HG03060 (cell line): ENCODE results near the gene ZNF26.
"Not testable (repeated sequence)": the region's sequence is repeated elsewhere in the genome, so short reads cannot be mapped to it uniquely, and the experiment has no call there.

Experiments used
- ATAC-seq: cut with Tn5 transposase; IDR thresholded peaks from one replicate; pipeline ENCODE4 v1.9.1; 2021; ENCODE audit warnings: low read depth, moderate number of reproducible peaks; ENCODE audit not compliant: unreplicated experiment

The ZNF26 gene, protein sequence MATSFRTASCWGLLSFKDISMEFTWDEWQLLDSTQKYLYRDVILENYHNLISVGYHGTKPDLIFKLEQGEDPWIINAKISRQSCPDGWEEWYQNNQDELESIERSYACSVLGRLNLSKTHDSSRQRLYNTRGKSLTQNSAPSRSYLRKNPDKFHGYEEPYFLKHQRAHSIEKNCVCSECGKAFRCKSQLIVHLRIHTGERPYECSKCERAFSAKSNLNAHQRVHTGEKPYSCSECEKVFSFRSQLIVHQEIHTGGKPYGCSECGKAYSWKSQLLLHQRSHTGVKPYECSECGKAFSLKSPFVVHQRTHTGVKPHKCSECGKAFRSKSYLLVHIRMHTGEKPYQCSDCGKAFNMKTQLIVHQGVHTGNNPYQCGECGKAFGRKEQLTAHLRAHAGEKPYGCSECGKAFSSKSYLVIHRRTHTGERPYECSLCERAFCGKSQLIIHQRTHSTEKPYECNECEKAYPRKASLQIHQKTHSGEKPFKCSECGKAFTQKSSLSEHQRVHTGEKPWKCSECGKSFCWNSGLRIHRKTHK

DNA sequence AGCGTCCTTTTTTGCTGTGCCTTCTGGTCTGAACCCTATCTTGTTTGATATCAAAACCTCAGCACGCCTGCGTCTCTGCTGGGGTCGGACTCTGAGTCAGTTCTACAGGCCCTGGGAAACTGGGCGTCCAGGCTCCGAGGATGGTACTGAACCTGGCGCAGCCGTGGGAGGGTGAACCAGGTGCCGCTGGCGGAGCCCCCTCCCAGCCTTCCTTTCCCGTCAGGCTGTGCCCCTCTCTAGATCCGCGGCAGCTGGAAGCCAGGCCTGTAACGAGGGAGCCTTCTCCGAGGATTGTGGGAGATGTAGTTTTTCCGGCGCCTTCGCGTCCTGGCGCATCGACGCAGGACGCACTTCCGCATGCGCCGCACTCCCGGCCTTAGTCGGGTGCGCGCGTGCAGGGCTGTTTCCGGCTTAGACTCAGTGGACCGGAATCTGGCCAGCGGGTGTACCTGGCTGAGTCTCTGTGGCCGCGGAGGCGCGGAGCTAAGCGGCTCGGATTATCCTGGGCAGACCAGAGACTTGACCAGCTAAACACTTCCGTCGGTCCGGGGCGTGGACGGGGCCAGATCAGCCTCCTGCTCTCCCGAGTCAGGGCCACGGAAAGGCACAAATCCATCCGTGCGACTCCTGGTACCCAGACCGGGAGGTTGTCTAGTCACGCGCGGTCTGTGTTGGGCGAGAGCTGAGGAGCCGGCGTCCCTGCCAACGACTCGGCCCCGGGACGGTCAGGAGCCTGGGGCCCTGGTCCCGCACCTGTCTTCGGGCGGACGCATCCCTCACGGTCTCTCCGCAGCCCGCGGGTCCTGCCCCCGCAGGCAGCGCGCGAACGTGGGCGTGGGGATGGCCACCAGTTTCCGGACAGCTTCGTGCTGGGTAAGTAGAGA, at the start of gene ZNF26:
TSS of gene ZNF26 (plus strand) at position 367 of the 884 bp plus-strand sequence. CDS start at position 841, 474 bp downstream.
- ATAC-seq: peak; percentile 93

DNA sequence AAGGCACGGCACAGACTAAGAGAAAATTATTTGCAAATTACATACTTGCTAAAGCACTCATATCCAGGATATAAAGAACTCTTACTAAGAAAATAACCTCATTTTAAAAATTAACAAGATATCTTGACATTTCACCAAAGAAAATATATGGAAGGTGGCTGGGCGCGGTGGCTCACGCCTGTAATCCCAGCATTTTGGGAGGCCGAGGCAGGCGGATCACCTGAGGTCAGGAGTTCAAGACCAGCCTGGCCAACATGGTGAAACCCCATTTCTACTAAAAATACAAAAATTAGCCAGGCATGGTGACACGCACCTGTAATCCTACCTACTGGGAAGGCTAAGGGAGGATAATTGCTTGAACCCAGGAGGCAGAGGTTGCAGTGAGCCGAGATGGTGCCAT, 49.2 kb upstream of the ZNF26 start:
- not testable (repeated sequence) for ATAC-seq

DNA sequence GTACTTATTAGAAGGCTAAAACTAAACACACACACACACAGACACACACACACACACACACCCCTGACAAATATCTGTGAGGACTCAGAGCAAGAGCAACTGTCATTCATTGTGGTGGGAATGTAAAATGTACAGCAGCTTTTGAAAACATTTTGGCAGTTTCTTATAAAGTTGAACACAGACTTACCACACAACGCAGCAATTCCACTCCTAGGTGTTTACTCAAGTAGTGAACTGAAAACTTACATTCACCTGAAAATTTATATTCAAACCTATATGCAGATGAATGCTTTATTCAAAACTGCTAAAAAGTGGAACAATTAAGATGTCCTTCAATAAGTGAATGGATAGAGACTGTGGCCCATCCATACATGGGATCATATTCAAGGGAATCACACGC, 48.7 kb upstream of the ZNF26 start:
- no peak for ATAC-seq

DNA sequence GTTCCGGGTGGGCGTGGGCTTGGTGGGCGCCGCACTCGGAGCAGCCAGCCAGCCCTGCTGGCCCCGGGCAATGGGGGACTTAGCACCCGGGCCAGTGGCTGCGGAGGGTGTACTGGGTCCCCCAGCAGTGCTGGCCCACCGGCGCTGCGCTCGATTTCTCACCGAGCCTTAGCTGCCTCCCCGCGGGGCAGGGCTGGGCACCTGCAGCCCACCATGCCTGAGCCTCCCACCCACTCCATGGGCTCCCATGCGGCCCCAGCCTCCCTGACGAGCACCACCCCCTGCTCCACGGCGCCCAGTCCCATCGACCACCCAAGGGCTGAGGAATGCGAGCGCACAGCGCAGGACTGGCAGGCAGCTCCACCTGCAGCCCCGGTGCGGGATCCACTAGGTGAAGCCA, 47.4 kb upstream of the ZNF26 start:
- not testable (repeated sequence) for ATAC-seq

DNA sequence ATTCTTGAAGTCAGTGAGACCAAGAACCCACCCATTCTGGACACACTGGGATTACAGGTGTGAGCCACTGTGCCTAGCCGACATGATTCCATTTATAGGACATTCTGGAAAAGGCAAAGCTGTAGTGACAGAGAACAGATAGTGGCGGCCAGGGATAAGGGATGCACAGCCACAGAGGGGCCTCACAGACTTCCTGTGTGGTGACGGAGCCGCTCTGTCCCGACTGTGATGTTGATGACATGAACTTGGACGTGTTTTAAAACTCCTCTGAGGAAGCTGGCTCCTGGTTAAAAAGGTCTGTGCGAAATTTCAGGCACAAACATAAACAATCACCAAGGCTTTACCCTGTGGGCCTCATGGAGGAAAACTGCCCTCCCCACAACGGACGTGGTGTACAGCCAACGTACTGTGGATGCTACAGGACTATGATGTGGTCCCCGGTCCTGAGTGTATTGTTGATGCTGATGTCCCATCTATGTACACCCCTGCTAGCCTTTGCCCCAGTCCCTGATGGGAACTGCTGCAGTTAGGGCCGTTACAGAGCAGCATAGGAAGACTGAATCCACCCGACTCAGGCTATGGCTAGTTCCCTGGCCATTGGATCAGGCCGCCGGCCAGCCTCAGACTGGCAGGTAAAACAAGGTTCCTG, 46.0 kb upstream of the ZNF26 start:
- no peak for ATAC-seq

DNA sequence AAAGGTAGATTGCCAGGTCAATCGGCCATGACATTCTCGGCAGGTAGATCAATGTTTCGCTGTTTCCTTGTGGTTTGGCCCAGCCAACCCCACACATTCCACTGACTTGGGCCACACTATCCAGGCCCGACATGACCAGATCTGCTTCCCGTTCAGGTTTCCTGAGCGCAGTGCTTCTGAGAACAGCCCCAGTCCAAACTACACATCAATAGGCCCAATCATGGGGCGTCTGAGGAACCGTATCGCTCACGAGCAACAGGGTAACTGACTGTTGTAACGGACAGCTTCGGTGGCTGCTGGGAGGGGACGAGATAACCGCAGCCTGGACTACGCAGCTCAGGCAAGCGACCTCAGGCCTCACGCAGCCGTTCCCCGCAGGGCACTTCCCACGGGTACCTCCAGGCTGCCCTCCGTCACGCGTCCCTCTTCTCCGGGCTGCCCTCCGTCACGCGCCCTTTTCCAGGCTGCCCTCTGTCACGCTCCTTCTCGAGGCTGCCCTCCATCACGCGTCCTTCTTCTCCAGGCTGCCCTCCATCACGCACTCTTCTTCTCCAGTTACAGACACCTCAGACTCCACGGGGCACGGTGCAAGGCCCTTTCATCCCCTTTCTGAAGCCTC, 44.7 kb upstream of the ZNF26 start:
- no peak for ATAC-seq

DNA sequence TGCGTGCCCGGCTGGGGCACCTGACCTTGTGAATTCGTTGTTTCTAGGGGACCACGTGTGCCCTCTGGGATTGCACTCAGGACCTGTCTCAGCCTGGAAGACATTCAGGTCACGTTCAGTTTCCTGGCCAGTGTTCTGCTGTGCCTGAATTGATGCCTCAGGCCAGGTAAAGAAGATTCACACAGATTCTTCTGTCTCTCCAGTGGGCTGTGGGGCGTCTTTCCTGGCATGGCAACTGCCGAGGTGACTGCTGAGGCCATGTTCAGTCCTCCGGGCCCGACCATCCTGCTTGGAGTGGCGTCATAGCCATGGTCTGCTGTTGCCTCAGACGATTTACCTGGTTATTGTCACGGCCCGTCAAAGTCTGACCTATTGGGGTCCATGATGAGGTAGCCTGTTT, 43.6 kb upstream of the ZNF26 start:
- ATAC-seq: no peak

DNA sequence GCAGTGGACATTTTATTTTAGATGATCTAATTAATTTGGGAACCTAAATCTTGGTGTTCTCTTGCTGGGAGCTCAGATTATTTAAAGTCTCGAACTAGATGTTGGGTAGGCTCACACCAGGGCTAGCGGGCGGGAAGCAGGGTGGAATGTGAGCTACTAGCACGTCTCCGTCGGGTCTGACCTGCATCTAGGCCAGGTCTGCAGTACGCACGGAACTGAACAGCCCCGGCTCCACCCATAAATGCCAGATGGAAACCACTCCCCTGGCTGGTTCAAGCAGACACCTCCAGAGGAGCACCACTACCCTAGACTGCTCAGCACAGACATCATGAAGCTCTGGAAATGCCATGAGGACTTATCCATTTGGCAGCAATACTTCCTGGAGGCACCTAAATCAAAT, 40.4 kb upstream of the ZNF26 start:
- no peak for ATAC-seq

DNA sequence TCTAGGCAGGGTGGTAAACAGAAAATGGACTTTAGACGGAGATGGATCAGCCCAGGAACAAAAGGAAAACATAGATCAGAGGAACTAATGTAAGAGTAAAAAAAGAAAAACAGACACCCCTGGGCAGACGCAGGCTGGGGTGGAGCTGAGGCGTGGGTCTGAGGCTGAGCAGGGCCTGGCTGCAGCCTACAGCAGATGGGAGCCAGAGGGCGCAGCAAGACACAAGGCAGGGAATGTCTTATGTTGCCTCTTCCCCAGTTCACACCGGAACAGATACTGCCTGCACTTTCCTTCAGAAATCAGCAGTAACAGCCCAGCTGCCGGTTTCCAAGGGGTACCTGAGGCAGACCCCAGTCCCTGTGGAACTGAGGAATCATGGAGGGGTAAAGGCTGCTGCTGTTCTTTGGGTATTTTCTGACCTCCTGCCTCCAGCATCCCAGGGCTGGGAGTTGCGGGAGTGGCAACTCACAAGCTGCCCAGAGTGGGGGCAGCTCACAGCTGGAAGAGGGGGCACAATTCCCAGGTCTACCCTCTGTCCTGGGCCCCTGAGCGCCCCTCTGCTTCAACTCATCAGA, 39.8 kb upstream of the ZNF26 start:
- no peak for ATAC-seq

DNA sequence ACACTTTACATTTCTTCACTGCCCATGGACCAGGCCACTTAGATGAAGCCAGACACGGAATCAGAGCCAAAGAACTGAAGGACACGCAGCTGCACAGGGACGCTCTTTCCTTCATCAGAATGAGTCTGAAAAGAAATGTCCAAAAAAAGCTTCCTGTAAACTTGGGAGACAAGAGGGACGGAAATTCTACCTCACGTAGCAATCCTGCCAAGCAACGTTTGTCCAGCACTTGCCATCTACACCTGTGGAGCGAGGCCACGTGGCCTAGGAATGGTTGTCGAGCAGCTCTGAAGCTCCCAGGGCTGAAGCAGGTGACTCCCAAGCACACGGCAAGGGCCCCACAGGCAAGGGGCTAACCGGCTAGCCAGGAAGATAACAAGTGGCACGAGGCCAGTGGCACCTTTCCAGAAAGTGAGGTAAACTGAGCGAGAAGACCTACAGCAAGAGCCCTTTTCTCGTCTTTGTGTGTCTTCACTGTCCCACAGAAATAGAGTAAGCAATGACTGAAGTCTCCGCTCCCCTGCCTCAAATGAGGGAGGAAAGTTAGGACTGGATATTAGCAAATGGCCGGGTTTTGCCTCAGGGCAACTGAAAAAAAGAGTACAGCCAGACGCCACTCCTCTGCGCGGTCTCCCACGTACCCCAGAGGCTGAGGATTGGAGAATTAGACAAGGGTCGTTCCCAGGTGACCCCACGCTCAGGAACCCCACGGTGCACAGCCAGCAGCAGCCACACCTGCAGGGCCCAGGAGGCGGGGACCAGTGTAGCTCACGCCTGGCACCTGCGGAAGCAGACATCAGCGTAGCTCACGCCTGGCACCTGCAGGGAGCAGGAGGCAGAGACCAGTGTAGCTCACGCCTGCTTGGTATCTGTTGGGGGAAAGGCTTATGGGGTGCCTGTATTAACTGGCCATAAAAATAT, 37.8 kb upstream of the ZNF26 start:
- no peak for ATAC-seq

DNA sequence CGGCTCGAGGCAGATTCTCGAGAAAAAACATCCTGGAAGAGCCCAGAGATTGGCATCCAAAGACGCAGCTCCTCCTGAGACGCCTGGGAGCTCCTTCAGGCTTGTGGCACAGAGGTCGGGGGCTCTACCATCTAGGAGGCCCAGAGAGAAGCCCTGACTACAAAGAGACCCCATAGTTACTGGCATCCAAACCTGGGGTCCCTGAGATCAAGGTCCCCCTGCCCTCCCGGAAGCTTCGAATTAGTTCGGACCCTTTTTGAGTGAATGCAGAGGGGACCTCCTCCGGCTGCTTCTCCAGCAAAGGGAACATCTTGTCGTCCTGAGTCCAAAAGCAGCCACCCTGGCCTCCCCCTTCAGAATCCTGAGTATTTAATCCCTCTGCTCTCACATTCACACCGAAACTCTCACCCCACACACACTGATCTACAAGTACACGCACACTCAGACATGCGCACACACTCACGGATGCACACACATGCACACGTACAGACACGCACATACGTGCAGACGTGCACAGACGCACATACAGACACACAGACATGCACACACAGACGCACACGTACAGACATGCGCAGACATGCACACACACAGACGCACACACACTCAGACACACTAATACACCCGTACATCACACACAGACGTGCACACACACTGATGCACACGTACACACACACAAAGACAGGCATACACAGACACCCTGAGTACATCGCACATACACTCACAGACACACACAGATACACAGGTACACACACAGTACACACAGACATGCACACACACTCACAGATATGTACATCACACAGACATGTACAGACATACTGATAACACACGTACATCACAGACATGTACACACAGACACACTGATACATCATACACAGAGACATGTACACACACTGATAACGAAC, 36.0 kb upstream of the ZNF26 start:
- ATAC-seq: no peak

DNA sequence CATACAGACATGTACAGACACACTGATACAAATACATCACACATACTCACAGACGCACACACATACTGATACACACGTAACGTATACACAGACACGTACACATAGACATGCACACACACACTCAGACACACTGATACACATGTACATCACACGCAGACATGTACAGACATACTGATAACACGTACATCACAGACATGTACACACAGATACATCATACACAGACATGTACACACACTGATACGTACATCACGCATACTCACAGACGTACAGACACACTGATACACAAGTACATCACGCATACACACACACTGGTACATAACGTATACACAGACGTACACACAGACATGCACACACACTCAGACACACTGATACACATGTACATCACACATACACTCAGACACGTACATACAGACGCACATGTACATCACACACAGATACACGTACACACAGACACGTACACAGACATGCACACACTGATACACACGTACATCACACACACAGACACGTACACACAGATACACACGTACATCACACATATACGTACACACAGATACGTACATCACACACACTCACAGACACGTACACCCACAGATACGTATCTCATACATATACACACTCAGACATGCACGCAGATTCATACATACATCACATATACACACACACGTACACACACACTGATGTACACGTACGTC, 35.2 kb upstream of the ZNF26 start:
- ATAC-seq: no peak

DNA sequence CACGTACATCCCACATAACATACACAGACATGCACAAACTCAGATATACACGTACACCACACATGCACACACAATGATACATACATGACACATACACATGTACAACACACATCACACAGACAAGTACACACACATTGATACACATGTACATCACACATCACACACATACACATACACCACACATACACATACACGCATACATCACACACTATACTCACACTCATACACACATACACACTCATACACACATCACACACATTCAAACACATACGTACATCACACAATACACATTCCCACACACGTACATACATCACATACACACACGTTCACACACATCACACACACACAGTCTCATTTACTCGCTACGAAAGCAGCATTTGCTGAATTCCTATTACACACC, 34.5 kb upstream of the ZNF26 start:
- ATAC-seq: no peak

DNA sequence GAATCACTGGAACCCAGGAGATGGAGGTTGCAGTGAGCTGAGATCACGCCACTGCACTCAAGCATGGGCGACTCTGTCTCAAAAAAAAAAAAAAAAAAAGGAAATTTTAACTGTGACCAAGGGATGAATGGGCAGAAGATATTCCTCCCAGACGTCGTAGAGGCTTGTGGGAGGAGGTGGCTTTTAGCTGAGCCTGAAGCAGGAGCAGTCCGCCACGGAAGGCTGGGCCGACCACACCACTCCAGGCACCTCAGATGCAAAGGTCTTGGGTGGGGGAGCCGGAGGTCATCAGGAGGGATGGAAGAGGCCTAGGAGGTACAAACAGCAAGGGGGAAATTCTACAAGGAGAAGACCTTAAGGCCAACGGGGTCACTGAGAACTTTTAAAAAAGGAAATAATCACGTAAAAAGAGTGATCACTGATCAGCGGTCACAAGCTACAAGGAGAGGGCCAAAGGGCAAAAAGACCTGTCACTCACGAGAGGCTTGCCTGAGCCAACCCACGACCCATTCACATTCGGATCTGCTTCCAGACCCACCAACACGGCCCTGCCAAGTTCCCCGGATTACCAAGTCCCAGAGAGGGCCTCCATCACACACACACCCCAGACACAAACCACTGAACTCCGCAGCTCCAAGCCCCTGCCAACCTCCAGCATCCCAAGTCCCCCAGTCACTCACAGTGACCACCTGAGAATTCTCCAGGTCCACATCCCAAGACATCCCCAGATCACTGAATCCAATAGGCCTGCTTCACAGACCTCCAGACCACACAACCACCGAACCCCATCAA, 33.6 kb upstream of the ZNF26 start:
- ATAC-seq: no peak

DNA sequence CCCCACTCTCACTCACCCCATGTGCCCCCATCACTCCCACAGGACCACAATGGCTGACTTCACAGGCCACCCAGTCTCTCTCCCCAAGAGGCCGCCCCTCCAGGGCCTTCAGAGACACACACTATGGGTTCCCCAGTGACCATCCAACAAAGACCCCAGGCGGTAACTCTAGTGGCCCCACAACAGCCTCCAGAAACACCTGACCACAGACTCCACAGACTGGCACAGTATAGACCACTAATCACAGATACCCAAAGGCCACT, 33.1 kb upstream of the ZNF26 start:
- ATAC-seq: no peak

DNA sequence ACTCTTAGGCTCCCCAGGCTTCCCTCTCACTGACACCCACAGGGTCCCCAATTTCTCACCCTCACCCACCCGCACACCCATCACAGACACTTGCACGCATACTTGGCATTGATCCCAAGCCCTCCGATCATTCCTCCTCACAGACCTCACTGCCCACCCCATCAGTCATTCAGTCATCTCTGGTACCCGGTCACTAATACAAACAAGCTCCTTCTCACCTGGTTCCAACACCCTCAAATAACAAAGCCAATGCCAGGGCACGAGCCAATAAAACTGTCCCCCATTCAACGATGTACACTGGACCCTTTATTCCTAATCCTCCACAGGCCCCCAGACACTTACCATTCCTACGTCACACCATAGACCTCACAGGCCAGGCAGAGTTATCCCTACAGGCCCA, 32.4 kb upstream of the ZNF26 start:
- no peak for ATAC-seq

DNA sequence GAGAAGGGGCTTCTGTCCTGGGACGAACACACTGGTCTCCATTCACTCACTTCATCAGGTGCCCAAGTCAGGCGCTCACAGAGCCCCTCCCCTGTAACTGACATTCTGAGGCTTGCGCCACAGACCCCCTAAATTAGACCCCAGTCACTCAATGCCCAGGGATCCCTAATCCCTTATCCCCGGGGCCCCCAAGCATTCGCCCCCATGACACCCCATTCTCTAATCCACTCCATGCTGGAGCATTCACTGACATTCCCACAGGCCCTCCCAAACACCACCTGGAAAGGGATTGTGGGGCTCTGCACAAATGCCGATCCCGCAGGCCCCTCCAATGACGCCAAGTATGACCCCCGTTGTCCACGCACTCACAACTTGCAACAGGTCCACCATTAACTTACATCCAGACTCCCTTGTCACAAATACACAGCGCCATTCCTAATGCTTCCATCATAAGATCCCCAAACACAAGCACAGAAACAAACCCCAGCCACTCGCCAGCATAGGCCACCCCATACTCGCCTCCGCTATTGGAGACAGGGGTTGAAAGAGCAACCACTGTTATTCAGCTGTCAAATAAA, 31.6 kb upstream of the ZNF26 start:
- ATAC-seq: no peak
